Stomach (tissue), 9 donors: Measurements from ENCODE around the gene DUOX2. TPM values are rescaled to one million over a fixed set of nuclear protein-coding genes. Genes with fewer than 3 reads are reported as not detected.

Experiments used
- DNase-seq, 2 donors: peaks; one replicate each; pipeline versions ENCODE4 v3.0.0 to v3.0.0-alpha.2; 2013 to 2019
- H3K27ac ChIP-seq, 5 donors: fragments of 200-600 bp in 4 of 5; sonication (generic) in 4 of 5; one replicate each; pipeline ENCODE4 v1.5.1; 2013 to 2019; ENCODE audit warnings: mild to moderate bottlenecking in 1 of 5, moderate library complexity in 1 of 5
- H3K27me3 ChIP-seq, 3 donors: fragments of 200-600 bp; sonication (generic); one replicate each; pipeline ENCODE4 v1.5.1; 2017 to 2019; ENCODE audit warnings: mixed run types in 1 of 3
- H3K36me3 ChIP-seq, 4 donors: fragments of 200-600 bp; sonication (generic); 1 replicate in 3 of 4; 2 replicates in 1 of 4; pipeline ENCODE4 v1.5.1; 2016 to 2019
- H3K4me1 ChIP-seq, 4 donors: fragments of 200-600 bp; sonication (generic); one replicate each; pipeline ENCODE4 v1.5.1; 2016 to 2019
- H3K4me3 ChIP-seq, 4 donors: fragments of 200-600 bp; sonication (generic) in 3 of 4; one replicate each; pipeline ENCODE4 v1.5.1; 2016 to 2019; ENCODE audit warnings: mild to moderate bottlenecking in 1 of 4
- H3K9me3 ChIP-seq, 4 donors: fragments of 200-600 bp; sonication (generic); one replicate each; pipeline ENCODE4 v1.5.1; 2016 to 2019
- EP300 ChIP-seq: sonication (generic); formaldehyde crosslinking; IDR thresholded peaks from one replicate; pipeline ENCODE4 v1.6.1; 2017; ENCODE audit warnings: antibody characterized with exemption
- POLR2A ChIP-seq, 4 donors: fragments of 450-650 bp; IDR thresholded peaks; one replicate each; pipeline ENCODE4 v1.6.1; 2016; ENCODE audit warnings: antibody characterized with exemption in 4 of 4, control low read depth in 2 of 4, mild to moderate bottlenecking in 1 of 4, moderate library complexity in 1 of 4
- POLR2AphosphoS5 ChIP-seq, 3 donors: sonication (generic); formaldehyde crosslinking; IDR thresholded peaks; one replicate each; pipeline ENCODE4 v1.6.1; 2016; ENCODE audit warnings: antibody characterized with exemption in 3 of 3
- WGBS, 5 donors: extraction: QIAGEN DNeasy Blood & Tissue Kit in 3 of 5; methylation state at CpG; one replicate each; pipeline versions ENCODE4 v1.1.5 to v1.1.7; 2013 to 2018; 5-methylcytosine and 5-hydroxymethylcytosine counted together
- intact Hi-C: fragments of 100-400 bp; cut with DNase I; formaldehyde crosslinking; loops from one replicate; pipeline ENCODE4 v1.15.1; 2023; ENCODE audit warnings: low total_unique reads
- polyA plus RNA-seq, 3 donors: library from polyadenylated mRNA; stranded (reverse); fragments of 200-250 nt; gene quantifications; one replicate each; pipeline ENCODE4 v1.2.3, GENCODE V29; 2013
- total RNA-seq, 5 donors: library from RNA; depleted of rRNA; stranded (reverse); fragments of >200 nt; gene quantifications; one replicate each; pipeline versions ENCODE4 v1.1.0 to v1.2.3, GENCODE V29; 2014 to 2016
- TF ChIP-seq, protein P1 (sequence below), 7 experiments: fragments of 450-650 bp in 4 of 7; fragments of 200-600 bp in 3 of 7; sonication (generic) in 3 of 7; IDR thresholded peaks; one replicate each; pipeline ENCODE4 v1.5.1; 2016 to 2019; ENCODE audit warnings: antibody characterized with exemption in 7 of 7, control low read depth in 2 of 7, mild to moderate bottlenecking in 1 of 7
- donor health status: healthy with polysubstance abuse.
- donor health status: Bipolar disorder and iron deficiency.
- donor health status: healthy.

The DUOX2 gene
- total and polyA plus RNA-seq, 8 donors = 1.2 to 445 (median 54.5) TPM

DNA sequence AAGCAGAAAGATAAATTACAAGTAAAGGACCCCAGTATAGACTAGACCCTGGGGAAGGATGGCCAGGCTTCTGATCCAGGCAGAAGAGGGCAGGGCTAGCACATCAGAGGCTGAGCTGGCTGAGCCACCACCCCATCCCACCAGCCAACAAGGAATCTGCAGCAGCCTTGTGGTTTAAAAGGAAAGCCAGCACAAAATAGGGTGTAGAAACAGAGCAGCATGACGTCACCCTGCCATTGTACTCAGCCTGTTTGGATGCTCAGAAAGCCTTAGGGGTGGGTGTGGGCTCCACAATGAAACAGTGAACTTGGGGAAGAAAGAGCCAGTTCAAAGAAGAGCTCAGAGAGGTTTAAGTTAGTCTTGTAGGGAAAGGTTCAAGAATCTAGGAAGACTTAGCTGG is 44.0 kb upstream of the DUOX2 start:
- Histone ChIP-seq H3K4me1 (peaks cover 5 to 16% (median 8%) of the 10 kb centered on the region in 4 donors), H3K27ac (no peak overlapping the region), H3K4me3 (no peak overlapping the region), H3K27me3 (no peaks in the 10 kb centered on the region), H3K36me3 (peaks cover 4 to 42% (median 8%) of the 10 kb centered on the region in 4 donors), H3K9me3 (no peaks in the 10 kb centered on the region)
- WGBS, 5 donors = 50 to 81% (median 73%) methylated on average over 1 of the region's 1 CpG
- TF ChIP-seq EP300 = no peak
- intact Hi-C loops = no loop called here
- DNase-seq = peak in 1 of 2 donors; percentile 70

GRCh38 chr15:45156744-45157455 is 42.9 kb upstream of the DUOX2 start:
- no peaks in the 10 kb centered on the region for H3K27me3 ChIP-seq
- no peak overlapping the region for H3K27ac ChIP-seq
- no peak for DNase-seq
- intact Hi-C loops = no loop called here
- TF ChIP-seq POLR2AphosphoS5 (IDR thresholded peaks at IDR 0.05) (no peak), EP300 (no peak)
- H3K36me3 ChIP-seq = peaks cover 12 to 49% (median 16%) of the 10 kb centered on the region in 4 donors
- H3K4me3 ChIP-seq = no peak overlapping the region
- WGBS, 5 donors = 72 to 84% (median 82%) methylated on average over 7 of the region's 7 CpGs
- H3K9me3 ChIP-seq = no peaks in the 10 kb centered on the region
- peaks cover 0 to 5% (median under 1%) of the 10 kb centered on the region in 4 donors for H3K4me1 ChIP-seq

DNA sequence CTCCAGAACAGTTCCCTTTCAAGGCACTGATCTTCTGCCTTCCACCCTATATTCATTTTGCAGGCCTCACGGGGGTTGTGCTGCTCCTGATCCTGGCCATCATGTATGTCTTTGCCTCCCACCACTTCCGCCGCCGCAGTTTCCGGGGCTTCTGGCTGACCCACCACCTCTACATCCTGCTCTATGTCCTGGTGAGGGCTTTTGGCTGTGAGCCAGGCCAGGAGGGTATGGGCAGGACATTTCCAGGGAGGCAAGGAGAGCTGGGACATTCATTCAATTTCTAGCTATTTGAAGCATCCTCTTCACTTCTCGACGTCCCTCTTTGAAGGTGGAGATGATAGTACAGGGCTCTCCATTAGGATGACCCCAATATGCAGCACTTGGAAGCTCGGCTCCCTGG is 41.8 kb upstream of the DUOX2 start:
- DNase-seq = no peak

GRCh38 chr15:45151998-45152828 is 38.2 kb upstream of the DUOX2 start:
- peaks cover 17 to 69% (median 37%) of the 10 kb centered on the region in 4 donors for H3K36me3 ChIP-seq
- H3K27me3 ChIP-seq = no peaks in the 10 kb centered on the region
- DNase-seq = no peak
- intact Hi-C loops = no loop called here
- H3K4me1 ChIP-seq = no peaks in the 10 kb centered on the region
- 94 to 96% (median 95%) methylated on average over 34 to 36 of the region's 36 CpGs for WGBS, 5 donors
- H3K4me3 ChIP-seq = no peak overlapping the region
- no peak overlapping the region for H3K27ac ChIP-seq
- TF ChIP-seq POLR2A (IDR thresholded peaks at IDR 0.05) (no peak), EP300 (no peak), POLR2AphosphoS5 (IDR thresholded peaks at IDR 0.05) (no peak)
- TF ChIP-seq, protein P1, sequence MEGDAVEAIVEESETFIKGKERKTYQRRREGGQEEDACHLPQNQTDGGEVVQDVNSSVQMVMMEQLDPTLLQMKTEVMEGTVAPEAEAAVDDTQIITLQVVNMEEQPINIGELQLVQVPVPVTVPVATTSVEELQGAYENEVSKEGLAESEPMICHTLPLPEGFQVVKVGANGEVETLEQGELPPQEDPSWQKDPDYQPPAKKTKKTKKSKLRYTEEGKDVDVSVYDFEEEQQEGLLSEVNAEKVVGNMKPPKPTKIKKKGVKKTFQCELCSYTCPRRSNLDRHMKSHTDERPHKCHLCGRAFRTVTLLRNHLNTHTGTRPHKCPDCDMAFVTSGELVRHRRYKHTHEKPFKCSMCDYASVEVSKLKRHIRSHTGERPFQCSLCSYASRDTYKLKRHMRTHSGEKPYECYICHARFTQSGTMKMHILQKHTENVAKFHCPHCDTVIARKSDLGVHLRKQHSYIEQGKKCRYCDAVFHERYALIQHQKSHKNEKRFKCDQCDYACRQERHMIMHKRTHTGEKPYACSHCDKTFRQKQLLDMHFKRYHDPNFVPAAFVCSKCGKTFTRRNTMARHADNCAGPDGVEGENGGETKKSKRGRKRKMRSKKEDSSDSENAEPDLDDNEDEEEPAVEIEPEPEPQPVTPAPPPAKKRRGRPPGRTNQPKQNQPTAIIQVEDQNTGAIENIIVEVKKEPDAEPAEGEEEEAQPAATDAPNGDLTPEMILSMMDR (IDR thresholded peaks at IDR 0.05) = no peak
- no peaks in the 10 kb centered on the region for H3K9me3 ChIP-seq

More for the DNA sequence above, 41.8 kb upstream of the DUOX2 start:
- no peak for TF ChIP-seq POLR2AphosphoS5 (IDR thresholded peaks at IDR 0.05)
- TF ChIP-seq, protein P1 (IDR thresholded peaks at IDR 0.05) = no peak
- no peak for TF ChIP-seq POLR2A (IDR thresholded peaks at IDR 0.05)
- TF ChIP-seq EP300 = no peak
- Histone ChIP-seq H3K36me3 (peaks cover 14 to 53% (median 27%) of the 10 kb centered on the region in 4 donors), H3K9me3 (no peaks in the 10 kb centered on the region), H3K27me3 (no peaks in the 10 kb centered on the region), H3K4me3 (no peak overlapping the region), H3K4me1 (no peaks in the 10 kb centered on the region), H3K27ac (no peak overlapping the region)
- intact Hi-C loops = no loop called here
- 75 to 85% (median 81%) methylated on average over 8 of the region's 8 CpGs for WGBS, 5 donors

- H3K4me1 ChIP-seq = peaks cover 0 to 6% (median 1%) of the 10 kb centered on the region in 4 donors
- H3K9me3 ChIP-seq = no peaks in the 10 kb centered on the region
- WGBS, 5 donors = 90 to 96% (median 95%) methylated on average over 6 of the region's 6 CpGs
- TF ChIP-seq POLR2AphosphoS5 (IDR thresholded peaks at IDR 0.05) = no peak
- TF ChIP-seq EP300 = no peak
- TF ChIP-seq, protein P1 (IDR thresholded peaks at IDR 0.05) = no peak
- no peak for TF ChIP-seq POLR2A (IDR thresholded peaks at IDR 0.05)
- no peak for DNase-seq
- no peak overlapping the region for H3K4me3 ChIP-seq
- peaks cover 16 to 62% (median 35%) of the 10 kb centered on the region in 4 donors for H3K36me3 ChIP-seq
- H3K27me3 ChIP-seq = no peaks in the 10 kb centered on the region
- intact Hi-C loops = no loop called here
- H3K27ac ChIP-seq = no peak overlapping the region
Measured at GRCh38 chr15:45150997-45151396, 37.0 kb upstream of the DUOX2 start.
